WERI-Rb-1 (cell line): ENCODE measurements around the gene IRF9.

Experiments used
- DNase-seq: peaks from one replicate; pipeline ENCODE4 v3.0.0-alpha.2; 2020
- H3K27ac ChIP-seq: fragments of 250-450 bp; sonication (Bioruptor Pico); 2 replicates; pipeline ENCODE4 v1.5.1; 2020; ENCODE audit warnings: mild to moderate bottlenecking, moderate library complexity
- H3K27me3 ChIP-seq: fragments of 250-450 bp; sonication (Bioruptor Pico); 2 replicates; pipeline ENCODE4 v1.5.1; 2021; ENCODE audit warnings: mild to moderate bottlenecking, low read depth, moderate library complexity; ENCODE audit not compliant: insufficient read depth, severe bottlenecking
- H3K36me3 ChIP-seq: fragments of 250-450 bp; sonication (Bioruptor Pico); 2 replicates; pipeline ENCODE4 v1.5.1; 2020; ENCODE audit warnings: mild to moderate bottlenecking, moderate library complexity
- H3K4me3 ChIP-seq: 2 replicates; pipeline ENCODE4 v1.5.1; 2011; ENCODE audit warnings: low read depth, mild to moderate bottlenecking, control low read depth, low read length
- H3K9me3 ChIP-seq: fragments of 250-450 bp; sonication (Bioruptor Pico); 2 replicates; pipeline ENCODE4 v1.5.1; 2021; ENCODE audit warnings: mild to moderate bottlenecking, moderate library complexity; ENCODE audit not compliant: severe bottlenecking
- TF ChIP-seq, protein P1 (sequence below): IDR thresholded peaks from 2 replicates; pipeline ENCODE4 v1.5.1; 2011; ENCODE audit warnings: low read depth, mild to moderate bottlenecking, control low read depth, inconsistent platforms, low read length

Gene IRF9

DNA sequence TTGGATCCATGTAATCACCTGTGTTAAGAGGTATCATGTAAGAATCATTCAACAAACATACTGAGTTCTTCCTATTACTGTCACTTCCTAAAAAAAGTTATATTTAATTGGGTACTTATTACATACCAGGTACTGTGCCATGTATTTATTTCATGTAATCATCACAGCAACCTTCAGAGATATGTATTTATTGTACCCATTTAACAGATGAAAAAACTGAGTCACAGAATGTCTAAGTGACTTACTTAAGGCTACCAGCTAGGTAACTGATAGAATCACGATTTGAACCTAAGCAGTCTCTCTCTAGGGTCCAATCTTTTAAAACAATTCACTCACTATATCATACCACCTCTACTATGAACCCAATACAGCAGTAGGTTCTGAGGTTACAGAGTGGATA is 16.6 kb upstream of the IRF9 start:
- TF ChIP-seq, protein P1, sequence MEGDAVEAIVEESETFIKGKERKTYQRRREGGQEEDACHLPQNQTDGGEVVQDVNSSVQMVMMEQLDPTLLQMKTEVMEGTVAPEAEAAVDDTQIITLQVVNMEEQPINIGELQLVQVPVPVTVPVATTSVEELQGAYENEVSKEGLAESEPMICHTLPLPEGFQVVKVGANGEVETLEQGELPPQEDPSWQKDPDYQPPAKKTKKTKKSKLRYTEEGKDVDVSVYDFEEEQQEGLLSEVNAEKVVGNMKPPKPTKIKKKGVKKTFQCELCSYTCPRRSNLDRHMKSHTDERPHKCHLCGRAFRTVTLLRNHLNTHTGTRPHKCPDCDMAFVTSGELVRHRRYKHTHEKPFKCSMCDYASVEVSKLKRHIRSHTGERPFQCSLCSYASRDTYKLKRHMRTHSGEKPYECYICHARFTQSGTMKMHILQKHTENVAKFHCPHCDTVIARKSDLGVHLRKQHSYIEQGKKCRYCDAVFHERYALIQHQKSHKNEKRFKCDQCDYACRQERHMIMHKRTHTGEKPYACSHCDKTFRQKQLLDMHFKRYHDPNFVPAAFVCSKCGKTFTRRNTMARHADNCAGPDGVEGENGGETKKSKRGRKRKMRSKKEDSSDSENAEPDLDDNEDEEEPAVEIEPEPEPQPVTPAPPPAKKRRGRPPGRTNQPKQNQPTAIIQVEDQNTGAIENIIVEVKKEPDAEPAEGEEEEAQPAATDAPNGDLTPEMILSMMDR: no peak
- Histone ChIP-seq H3K36me3 (peaks cover 32% of the 10 kb centered on the region), H3K27ac (no peak overlapping the region), H3K4me3 (no peak overlapping the region), H3K27me3 (no peaks in the 10 kb centered on the region), H3K9me3 (no peaks in the 10 kb centered on the region)
- DNase-seq: no peak

DNA sequence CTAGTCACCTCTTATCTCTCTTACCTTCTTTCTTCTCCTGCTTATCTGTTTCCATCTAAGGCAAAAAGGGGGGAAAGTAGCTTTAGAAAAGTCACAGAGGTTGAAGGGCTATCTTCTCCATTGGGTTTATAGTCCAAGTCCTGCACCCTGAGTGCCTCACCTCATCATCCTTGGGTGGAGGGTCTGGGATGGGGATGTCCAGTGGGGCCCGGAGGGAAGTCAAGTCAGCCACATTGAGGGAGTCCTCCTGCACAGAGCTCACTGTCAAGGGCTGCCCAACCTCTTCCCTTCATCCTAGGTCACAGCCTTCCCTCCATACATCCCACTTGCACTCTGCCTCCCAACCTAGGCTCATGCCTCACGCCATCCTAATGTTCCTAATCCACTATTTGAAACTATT is 15.8 kb upstream of the IRF9 start:
- Histone ChIP-seq H3K27me3 (no peaks in the 10 kb centered on the region), H3K27ac (no peak overlapping the region), H3K36me3 (peaks cover 35% of the 10 kb centered on the region), H3K9me3 (no peaks in the 10 kb centered on the region), H3K4me3 (no peak overlapping the region)
- TF ChIP-seq, protein P1: no peak
- no peak for DNase-seq

DNA sequence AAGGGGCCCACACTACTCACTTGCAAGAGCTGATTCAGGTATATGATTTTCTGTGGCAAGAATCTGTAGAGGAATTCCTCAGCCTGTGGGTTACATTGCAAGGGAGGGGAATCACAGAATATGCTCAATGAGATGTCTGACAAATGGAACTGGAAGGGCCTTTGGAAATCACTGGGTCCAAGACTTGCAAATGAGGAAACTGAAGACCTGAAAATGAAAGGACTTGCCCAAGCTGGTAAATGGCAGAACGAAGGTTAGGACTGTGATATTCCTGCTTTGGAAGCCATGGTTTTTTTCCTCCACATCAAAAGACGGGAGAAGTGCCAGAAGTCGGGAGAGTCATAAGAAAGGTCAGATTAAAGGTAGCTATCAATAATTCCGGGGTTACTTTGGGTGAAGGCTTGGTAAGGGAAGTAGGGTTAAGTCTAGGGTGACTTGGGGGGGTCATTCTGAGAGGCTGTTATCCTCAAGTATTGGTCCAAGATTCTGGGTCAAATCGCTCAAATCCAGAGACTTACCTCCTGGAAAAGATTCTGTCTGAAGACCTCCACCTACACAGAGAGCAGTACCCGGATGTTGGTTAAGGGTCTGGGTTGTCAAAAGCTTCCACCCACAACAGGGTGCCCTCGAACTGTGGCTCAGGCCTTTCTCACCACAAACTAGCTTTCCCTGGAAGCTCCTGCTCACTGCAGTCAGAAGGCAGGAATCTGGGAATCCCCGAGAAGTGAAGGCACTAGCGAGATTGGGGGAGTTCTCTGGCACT is 15.2 kb upstream of the IRF9 start:
- H3K27ac ChIP-seq: peak overlapping the region; percentile 76
- H3K36me3 ChIP-seq: peaks cover 40% of the 10 kb centered on the region
- TF ChIP-seq, protein P1: no peak
- DNase-seq: no peak
- H3K27me3 ChIP-seq: no peaks in the 10 kb centered on the region
- H3K9me3 ChIP-seq: no peaks in the 10 kb centered on the region
- peak overlapping the region; percentile 60 for H3K4me3 ChIP-seq

DNA sequence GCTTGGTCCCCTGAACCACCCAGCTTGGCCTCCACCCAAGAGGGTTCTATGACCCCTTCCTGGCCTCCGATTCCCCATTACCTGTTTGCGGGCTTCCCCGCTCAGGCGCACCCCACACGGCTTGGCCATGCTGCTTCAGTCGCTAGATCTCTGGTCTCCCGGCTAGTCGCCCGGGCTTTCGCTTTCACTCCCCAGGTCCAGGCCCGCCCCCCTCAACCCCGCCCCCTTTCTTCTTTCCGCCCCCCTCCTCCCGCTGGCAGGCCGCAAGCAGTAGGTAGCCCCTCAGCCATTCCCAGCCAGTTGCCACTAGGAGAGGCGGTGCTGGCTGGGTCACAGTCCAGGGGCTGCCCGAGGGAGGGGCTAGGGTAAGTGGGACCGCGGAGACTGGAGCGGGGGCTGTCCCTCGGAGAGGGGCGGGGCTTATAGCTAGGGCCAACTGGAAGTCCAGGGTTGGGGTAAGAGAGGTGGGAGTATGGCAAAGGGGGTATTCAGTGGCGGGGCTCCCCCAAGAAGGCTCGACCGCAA is 14.6 kb upstream of the IRF9 start, which contains the start of gene PSME2:
Gene PSME2 (minus strand): TSS at position 158 of the 525 bp plus-strand sequence. CDS start 29 bp downstream, at position 129.
- Histone ChIP-seq H3K27me3 (no peaks in the 10 kb centered on the region), H3K36me3 (peaks cover 46% of the 10 kb centered on the region), H3K27ac (peak within 1 kb of the TSS; percentile 76), H3K4me3 (peak within 1 kb of the TSS; percentile 83), H3K9me3 (no peaks in the 10 kb centered on the region)
- TF ChIP-seq, protein P1: no peak
- DNase-seq: peak; percentile 99

DNA sequence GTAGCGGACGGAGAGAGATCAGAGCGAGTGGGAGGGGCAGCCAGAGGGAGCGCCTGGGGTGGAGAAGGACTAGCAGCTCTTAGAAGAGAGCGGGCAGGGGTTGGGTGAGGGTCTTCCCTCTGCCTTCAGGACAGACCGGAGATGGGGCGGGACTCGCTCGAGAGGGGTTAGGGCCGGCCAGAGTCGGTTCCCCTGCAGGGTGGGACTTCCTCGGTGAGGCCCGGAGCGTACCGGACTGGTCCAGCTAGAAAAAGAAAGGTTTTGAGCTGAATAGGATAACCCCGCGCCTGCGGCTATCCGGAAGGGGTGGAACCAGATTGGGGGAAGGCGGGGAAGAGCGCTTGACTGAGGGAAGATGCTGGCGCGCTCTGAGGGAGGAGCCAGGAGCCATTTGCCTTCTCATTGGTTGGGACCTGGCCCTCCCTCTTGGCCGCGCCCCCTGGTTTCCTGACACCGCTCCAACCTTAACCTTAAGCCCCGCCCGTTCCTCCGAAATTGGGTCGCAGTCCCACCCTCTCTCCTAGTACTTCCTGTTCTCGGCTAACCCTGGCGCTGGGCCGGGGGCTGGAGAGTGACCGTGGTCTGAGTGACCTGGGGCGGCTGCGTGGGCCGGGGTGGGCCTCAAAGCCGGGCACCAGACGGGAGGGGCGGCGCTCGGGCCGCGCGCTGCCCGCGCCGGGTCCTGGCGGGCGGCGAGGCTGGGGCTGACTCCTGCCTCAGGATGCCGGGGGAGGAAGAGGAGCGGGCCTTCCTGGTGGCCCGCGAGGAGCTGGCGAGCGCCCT is 13.9 kb upstream of the IRF9 start, which contains the start of gene RNF31:
Gene RNF31 (plus strand): TSS at position 521 of the 783 bp plus-strand sequence. CDS start 201 bp downstream, at position 722.
- TF ChIP-seq, protein P1: no peak
- Histone ChIP-seq H3K36me3 (peaks cover 53% of the 10 kb centered on the region), H3K27me3 (no peaks in the 10 kb centered on the region), H3K27ac (peak within 1 kb of the TSS; percentile 76), H3K9me3 (no peaks in the 10 kb centered on the region), H3K4me3 (peak within 1 kb of the TSS; percentile 83)
- peak; percentile 98 for DNase-seq
